HG03439 (cell line): Measurements from ENCODE around the gene CTXND2.
A peak's percentile ranks its signal among the peaks of the same experiment; 100 is the strongest.
"Not testable (repeated sequence)": the region's sequence is repeated elsewhere in the genome, so short reads cannot be mapped to it uniquely, and the experiment has no call there.

ENCODE experiments used
- ATAC-seq: cut with Tn5 transposase; IDR thresholded peaks from one replicate; pipeline ENCODE4 v1.9.1; 2021; ENCODE audit warnings: mild to moderate bottlenecking, moderate library complexity; ENCODE audit not compliant: unreplicated experiment

CTXND2 gene

GRCh38 chr1:150890033-150890416, 3.1 kb downstream of the CTXND2 start:
- ATAC-seq: no peak

GRCh38 chr1:150893336-150893913, 6.5 kb downstream of the CTXND2 start:
- no peak for ATAC-seq

- ATAC-seq: no peak
These were observed 8.7 kb downstream of the CTXND2 start for GRCh38 chr1:150895618-150896017.

- ATAC-seq: not testable (repeated sequence)
These were observed 12.9 kb downstream of the CTXND2 start for GRCh38 chr1:150899795-150900194.

GRCh38 chr1:150902346-150902745, 15.4 kb downstream of the CTXND2 start:
- no peak for ATAC-seq

- no peak for ATAC-seq
These were observed 15.8 kb downstream of the CTXND2 start for GRCh38 chr1:150902751-150903150.

- ATAC-seq: no peak
These were observed 18.4 kb downstream of the CTXND2 start for GRCh38 chr1:150905301-150905700.

- ATAC-seq: no peak
These were observed 19.4 kb downstream of the CTXND2 start for GRCh38 chr1:150906329-150906728.

- ATAC-seq: no peak
These were observed 19.9 kb downstream of the CTXND2 start for GRCh38 chr1:150906813-150907212.

- ATAC-seq: no peak
These were observed 22.7 kb downstream of the CTXND2 start for GRCh38 chr1:150909585-150910180.

- ATAC-seq: no peak
These were observed 25.7 kb downstream of the CTXND2 start for GRCh38 chr1:150912623-150913022.

GRCh38 chr1:150917387-150917786, 30.5 kb downstream of the CTXND2 start:
- no peak for ATAC-seq

- peak; percentile 54 for ATAC-seq
These were observed 35.6 kb downstream of the CTXND2 start for GRCh38 chr1:150922519-150922975.

- ATAC-seq: no peak
These were observed 38.1 kb downstream of the CTXND2 start for GRCh38 chr1:150925080-150925479.

- ATAC-seq: peak; percentile 82
These were observed 39.3 kb downstream of the CTXND2 start, which contains the start of gene SETDB1 for GRCh38 chr1:150926097-150926741. TSS of gene SETDB1 (plus strand) at chr1:150926363. CDS start at chr1:150927715, 1,352 bp downstream.

- no peak for ATAC-seq
These were observed 40.7 kb downstream of the CTXND2 start for GRCh38 chr1:150927624-150928023.

- ATAC-seq: no peak
These were observed 41.4 kb downstream of the CTXND2 start for GRCh38 chr1:150928286-150928685.

GRCh38 chr1:150928775-150929174, 41.8 kb downstream of the CTXND2 start:
- ATAC-seq: not testable (repeated sequence)

GRCh38 chr1:150931773-150932172, 44.8 kb downstream of the CTXND2 start:
- ATAC-seq: no peak

- ATAC-seq: no peak
These were observed 57.9 kb downstream of the CTXND2 start for GRCh38 chr1:150944856-150945255.

- no peak for ATAC-seq
These were observed 67.8 kb downstream of the CTXND2 start for GRCh38 chr1:150954708-150955107.

GRCh38 chr1:150955280-150955679, 68.3 kb downstream of the CTXND2 start:
- no peak for ATAC-seq
